CD14-positive monocyte (primary cell): Measurements from ENCODE around the gene GABARAP. TPM values are rescaled to one million over a fixed set of nuclear protein-coding genes. Genes with fewer than 3 reads are reported as not detected.
A peak's percentile ranks its signal among the peaks of the same experiment; 100 is the strongest.

Source experiments
- DNase-seq, 3 donors: peaks; one replicate each; pipeline ENCODE4 v3.0.0-alpha.2; 2011 to 2022
- H2AFZ ChIP-seq: 2 replicates; pipeline ENCODE4 v1.6.0; 2012; ENCODE audit warnings: mild to moderate bottlenecking, low read depth, low read length, inconsistent platforms; ENCODE audit not compliant: insufficient read depth, poor library complexity, severe bottlenecking
- H3K27ac ChIP-seq, 2 donors: 1 replicate in 1 of 2; 2 replicates in 1 of 2; pipeline ENCODE4 v1.5.1; 2012 to 2013; ENCODE audit warnings: low read length in 2 of 2, control low read depth in 1 of 2, inconsistent platforms in 1 of 2, low read depth in 1 of 2, mild to moderate bottlenecking in 1 of 2
- H3K27me3 ChIP-seq, 2 donors: one replicate each; pipeline versions ENCODE4 v1.6.0 to v1.6.1; 2011 to 2013; ENCODE audit warnings: low read length in 2 of 2; ENCODE audit not compliant: control insufficient read depth in 2 of 2, insufficient read depth in 2 of 2
- H3K36me3 ChIP-seq, 2 donors: replicated peaks in 1 of 2; 1 replicate in 1 of 2; 2 replicates in 1 of 2; pipeline versions ENCODE4 v1.5.1 to v1.6.1; 2012 to 2013; ENCODE audit warnings: low read length in 2 of 2, control low read depth in 1 of 2, inconsistent platforms in 1 of 2, mild to moderate bottlenecking in 1 of 2; ENCODE audit not compliant: insufficient read depth in 2 of 2, control insufficient read depth in 1 of 2
- H3K4me1 ChIP-seq, 2 donors: 1 replicate in 1 of 2; 2 replicates in 1 of 2; pipeline versions ENCODE4 v1.5.1 to v1.6.1; 2012 to 2013; ENCODE audit warnings: low read length in 2 of 2, control low read depth in 1 of 2, inconsistent platforms in 1 of 2, mild to moderate bottlenecking in 1 of 2, moderate library complexity in 1 of 2; ENCODE audit not compliant: insufficient read depth in 2 of 2, control insufficient read depth in 1 of 2
- H3K4me2 ChIP-seq: replicated peaks from 2 replicates; pipeline ENCODE3; 2012; ENCODE audit warnings: low read length, moderate library complexity, mild to moderate bottlenecking; ENCODE audit not compliant: poor library complexity, severe bottlenecking; ENCODE audit errors: extremely low read depth
- H3K4me3 ChIP-seq, 3 experiments: fragments of 200-600 bp in 1 of 3; sonication (generic) in 1 of 3; replicated peaks in 1 of 3; 1 replicate in 2 of 3; 2 replicates in 1 of 3; pipeline ENCODE4 v1.5.1; 2011 to 2013; ENCODE audit warnings: low read length in 3 of 3, mild to moderate bottlenecking in 3 of 3, control low read depth in 2 of 3, low read depth in 2 of 3, inconsistent platforms in 1 of 3, moderate library complexity in 1 of 3
- H3K79me2 ChIP-seq: 2 replicates; pipeline ENCODE4 v1.6.0; 2012; ENCODE audit warnings: mild to moderate bottlenecking, control low read depth, inconsistent platforms, low read length, moderate library complexity; ENCODE audit not compliant: insufficient read depth
- H3K9ac ChIP-seq: 2 replicates; pipeline ENCODE4 v1.6.0; 2017; ENCODE audit warnings: low read length, mild to moderate bottlenecking; ENCODE audit not compliant: insufficient read depth, poor library complexity, severe bottlenecking
- H3K9me3 ChIP-seq, 2 donors: replicated peaks in 1 of 2; 1 replicate in 1 of 2; 2 replicates in 1 of 2; pipeline versions ENCODE4 v1.5.1 to v1.6.1; 2012 to 2013; ENCODE audit warnings: low read length in 2 of 2, control low read depth in 1 of 2; ENCODE audit not compliant: control insufficient read depth in 1 of 2, insufficient read depth in 1 of 2
- H4K20me1 ChIP-seq: 2 replicates; pipeline ENCODE4 v1.6.0; 2012; ENCODE audit warnings: mild to moderate bottlenecking, low read length, control low read depth, moderate library complexity; ENCODE audit not compliant: insufficient read depth
- H3K27ac Mint-ChIP-seq, 7 donors: one replicate each; pipeline ENCODE4 v1.8.0; 2020; ENCODE audit warnings: mild to moderate bottlenecking in 7 of 7, mixed read lengths in 7 of 7, moderate library complexity in 6 of 7, inconsistent platforms in 2 of 7
- H3K27me3 Mint-ChIP-seq, 3 donors: one replicate each; pipeline ENCODE4 v1.8.0; 2021 to 2022; ENCODE audit warnings: low read depth in 3 of 3, mild to moderate bottlenecking in 3 of 3, mixed read lengths in 3 of 3, moderate library complexity in 3 of 3, inconsistent platforms in 1 of 3
- H3K36me3 Mint-ChIP-seq, 2 donors: one replicate each; pipeline ENCODE4 v1.8.0; 2020; ENCODE audit warnings: mixed read lengths in 2 of 2, inconsistent platforms in 1 of 2, mild to moderate bottlenecking in 1 of 2
- H3K4me1 Mint-ChIP-seq: one replicate; pipeline ENCODE4 v1.8.0; 2020; ENCODE audit warnings: mild to moderate bottlenecking, mixed read lengths
- H3K4me3 Mint-ChIP-seq, 2 donors: one replicate each; pipeline ENCODE4 v1.8.0; 2020; ENCODE audit warnings: mild to moderate bottlenecking in 2 of 2, mixed read lengths in 2 of 2, moderate library complexity in 1 of 2
- H3K9me3 Mint-ChIP-seq, 7 donors: one replicate each; pipeline ENCODE4 v1.8.0; 2020 to 2022; ENCODE audit warnings: mixed read lengths in 7 of 7, mild to moderate bottlenecking in 6 of 7, moderate library complexity in 6 of 7, inconsistent platforms in 2 of 7
- WGBS: methylation state at CpG from one replicate; pipeline ENCODE4 v1.1.5; 2013; ENCODE audit warnings: missing lambda C conversion rate; ENCODE audit not compliant: insufficient coverage; 5-methylcytosine and 5-hydroxymethylcytosine counted together
- intact Hi-C, 2 donors: fragments of 100-400 bp; cut with micrococcal nuclease; formaldehyde crosslinking; loops; one replicate each; pipeline versions ENCODE4 v1.15.0 to v1.15.1; 2023
- polyA plus RNA-seq, 3 donors: library from polyadenylated mRNA; depleted of rRNA in 1 of 3; unstranded in 2 of 3; stranded (reverse) in 1 of 3; fragments of 300-500 nt in 2 of 3; fragments of >200 nt in 1 of 3; fragmentation: Illumina TruSeq in 2 of 3; gene quantifications; 1 replicate in 2 of 3; 2 replicates in 1 of 3; pipeline ENCODE4 v1.2.3, GENCODE V29; 2012 to 2021
- TF ChIP-seq, protein P1 (sequence below): fragments of 200-600 bp; IDR thresholded peaks from one replicate; pipeline ENCODE4 v1.8.0; 2022; ENCODE audit warnings: antibody characterized with exemption, mild to moderate bottlenecking

Gene GABARAP
- polyA plus RNA-seq, 3 donors = 1,029 to 2,937 (median 2,814) TPM

DNA sequence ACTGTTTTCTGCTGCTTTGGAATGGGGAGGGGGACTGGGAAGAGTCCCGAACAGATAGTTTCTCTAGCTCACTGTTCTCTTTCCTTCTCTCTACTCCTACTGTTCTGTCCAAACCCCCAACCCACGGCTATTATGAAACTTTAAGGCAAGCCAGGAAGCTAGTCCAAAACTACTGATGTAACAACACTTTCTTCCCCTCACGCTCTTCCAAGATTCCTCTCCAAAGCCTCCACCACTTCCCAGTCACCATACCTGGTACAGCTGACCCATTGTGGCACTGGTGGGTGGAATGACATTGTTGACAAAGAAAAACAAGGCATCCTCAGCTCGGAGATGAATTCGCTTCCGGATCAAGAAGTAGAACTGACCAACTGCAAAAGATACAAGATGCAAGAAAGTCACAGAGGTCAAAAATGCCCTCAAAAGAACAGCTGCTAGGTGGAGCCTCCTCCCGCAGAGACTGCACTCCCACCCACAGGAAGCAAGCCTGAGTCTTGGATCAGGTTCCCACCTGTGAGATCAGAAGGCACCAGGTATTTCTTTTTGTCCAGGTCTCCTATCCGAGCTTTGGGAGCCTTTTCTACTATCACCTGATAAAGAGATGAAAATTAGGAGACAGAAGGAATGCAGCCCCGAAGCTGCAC, 1.0 kb downstream of the GABARAP start:
- Mint-ChIP-seq H3K4me3 (peak overlapping the region; percentile 98 to 99), H3K27ac (peak overlapping the region; percentile 99 to 100 (median 100)), H3K9me3 (peaks cover 0 to 4% (median 0%) of the 10 kb centered on the region in 7 donors), H3K27me3 (peaks cover 0 to 3% (median 0%) of the 10 kb centered on the region in 3 donors), H3K36me3 (peaks cover 35 to 59% of the 10 kb centered on the region in 2 donors), H3K4me1 (peaks cover 39% of the 10 kb centered on the region)
- H3K4me3 ChIP-seq = peak overlapping the region; percentile 95 to 100 (median 98)
- no peaks in the 10 kb centered on the region for H3K9me3 ChIP-seq
- H3K4me1 ChIP-seq = peaks cover 37 to 46% of the 10 kb centered on the region in 2 donors
- H3K36me3 ChIP-seq = peaks cover 31 to 34% of the 10 kb centered on the region in 2 donors
- H3K9ac ChIP-seq = peak overlapping the region; percentile 100
- H4K20me1 ChIP-seq = peaks cover 25% of the 10 kb centered on the region
- intact Hi-C loops = no loop called here
- TF ChIP-seq, protein P1, sequence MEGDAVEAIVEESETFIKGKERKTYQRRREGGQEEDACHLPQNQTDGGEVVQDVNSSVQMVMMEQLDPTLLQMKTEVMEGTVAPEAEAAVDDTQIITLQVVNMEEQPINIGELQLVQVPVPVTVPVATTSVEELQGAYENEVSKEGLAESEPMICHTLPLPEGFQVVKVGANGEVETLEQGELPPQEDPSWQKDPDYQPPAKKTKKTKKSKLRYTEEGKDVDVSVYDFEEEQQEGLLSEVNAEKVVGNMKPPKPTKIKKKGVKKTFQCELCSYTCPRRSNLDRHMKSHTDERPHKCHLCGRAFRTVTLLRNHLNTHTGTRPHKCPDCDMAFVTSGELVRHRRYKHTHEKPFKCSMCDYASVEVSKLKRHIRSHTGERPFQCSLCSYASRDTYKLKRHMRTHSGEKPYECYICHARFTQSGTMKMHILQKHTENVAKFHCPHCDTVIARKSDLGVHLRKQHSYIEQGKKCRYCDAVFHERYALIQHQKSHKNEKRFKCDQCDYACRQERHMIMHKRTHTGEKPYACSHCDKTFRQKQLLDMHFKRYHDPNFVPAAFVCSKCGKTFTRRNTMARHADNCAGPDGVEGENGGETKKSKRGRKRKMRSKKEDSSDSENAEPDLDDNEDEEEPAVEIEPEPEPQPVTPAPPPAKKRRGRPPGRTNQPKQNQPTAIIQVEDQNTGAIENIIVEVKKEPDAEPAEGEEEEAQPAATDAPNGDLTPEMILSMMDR = no peak
- 20% methylated on average over 1 of the region's 9 CpGs for WGBS
- H3K27me3 ChIP-seq = no peaks in the 10 kb centered on the region
- peak in 1 of 3 donors; percentile 18 for DNase-seq
- H3K79me2 ChIP-seq = peaks cover 69% of the 10 kb centered on the region
- peak overlapping the region; percentile 99 to 100 for H3K27ac ChIP-seq
- no peak overlapping the region for H2AFZ ChIP-seq
- H3K4me2 ChIP-seq = peak overlapping the region; percentile 100

DNA sequence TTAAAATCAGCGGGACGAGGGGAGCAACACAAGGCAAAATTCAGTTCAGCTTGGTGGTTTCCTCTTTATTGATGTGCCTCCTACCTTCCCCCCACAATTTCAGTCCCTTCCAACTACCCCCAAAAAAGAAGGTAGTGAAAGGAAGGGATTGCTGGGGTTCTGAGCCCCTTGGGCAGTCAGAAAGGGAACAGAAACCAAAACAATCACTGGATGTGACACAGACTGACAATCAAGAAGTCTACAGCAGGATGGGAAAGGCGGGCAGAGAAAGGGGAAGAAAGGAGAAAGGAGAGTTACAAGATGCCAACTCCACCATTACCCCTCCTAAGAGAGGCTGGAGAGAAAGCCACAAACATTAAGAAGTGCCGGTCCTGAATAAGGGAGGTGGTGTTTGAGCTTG, 1.9 kb downstream of the GABARAP start:
- WGBS = no CpG with 5 or more reads among the region's 4 CpGs
- TF ChIP-seq, protein P1 = no peak
- H3K27ac Mint-ChIP-seq = peak overlapping the region; percentile 99 to 100 (median 100)
- peaks cover 34% of the 10 kb centered on the region for H4K20me1 ChIP-seq
- no peaks in the 10 kb centered on the region for H3K27me3 ChIP-seq
- H3K36me3 Mint-ChIP-seq = peaks cover 37 to 59% of the 10 kb centered on the region in 2 donors
- peaks cover 0 to 3% (median 0%) of the 10 kb centered on the region in 3 donors for H3K27me3 Mint-ChIP-seq
- H3K4me3 ChIP-seq = peak overlapping the region; percentile 95 to 100 (median 98)
- H3K4me3 Mint-ChIP-seq = peak overlapping the region; percentile 98 to 99
- peak overlapping the region; percentile 100 for H3K4me2 ChIP-seq
- H3K9me3 ChIP-seq = no peaks in the 10 kb centered on the region
- peaks cover 0 to 4% (median 0%) of the 10 kb centered on the region in 7 donors for H3K9me3 Mint-ChIP-seq
- peak; percentile 71 to 86 (median 84) for DNase-seq
- peak overlapping the region; percentile 99 to 100 for H3K27ac ChIP-seq
- H2AFZ ChIP-seq = no peak overlapping the region
- peaks cover 68% of the 10 kb centered on the region for H3K79me2 ChIP-seq
- peaks cover 32 to 34% of the 10 kb centered on the region in 2 donors for H3K36me3 ChIP-seq
- intact Hi-C loops = no loop called here
- H3K4me1 Mint-ChIP-seq = peaks cover 47% of the 10 kb centered on the region
- H3K4me1 ChIP-seq = peaks cover 45 to 54% of the 10 kb centered on the region in 2 donors
- peak overlapping the region; percentile 100 for H3K9ac ChIP-seq
